OCI-LY7 (cell line): Measurements from ENCODE around the gene CCDC33. TPM values are rescaled to one million over a fixed set of nuclear protein-coding genes. Genes with fewer than 3 reads are reported as not detected.

Experiments
- BruUV-seq: library from RNA; stranded (reverse); fragments of 400-500 nt; replicated peaks from 2 replicates; lab custom pipeline; 2021; lab: Mats Ljungman, UMichigan
- CTCF ChIA-PET: fragments of 300-600 bp; sonication (Branson Sonifier 250); formaldehyde crosslinking; loops from one replicate; lab custom pipeline; 2022; ENCODE audit warnings: antibody characterized with exemption; ENCODE audit not compliant: unreplicated experiment; lab: Charles Lee
- POLR2A ChIA-PET: fragments of 300-600 bp; sonication (Branson Sonifier 250); formaldehyde crosslinking; loops from one replicate; lab custom pipeline; 2022; ENCODE audit warnings: antibody characterized with exemption; lab: Charles Lee
- DNase-seq: peaks from one replicate; pipeline ENCODE4 v3.0.0-alpha.2; 2015; ENCODE audit warnings: low spot score
- H2AFZ ChIP-seq: fragments of 200-600 bp; sonication (generic), shearing (Covaris generic); 2 replicates; pipeline ENCODE4 v1.6.1; 2014; ENCODE audit warnings: mild to moderate bottlenecking, antibody characterized with exemption, low read length, moderate library complexity
- H3K27ac ChIP-seq: fragments of 200-600 bp; sonication (generic); 2 replicates; pipeline ENCODE4 v1.5.1; 2014; ENCODE audit warnings: mixed run types, low read depth, mild to moderate bottlenecking, moderate library complexity, low read length, inconsistent platforms; ENCODE audit not compliant: poor library complexity, severe bottlenecking
- H3K36me3 ChIP-seq: fragments of 200-600 bp; sonication (generic); 2 replicates; pipeline ENCODE4 v1.6.1; 2014; ENCODE audit warnings: mild to moderate bottlenecking, antibody characterized with exemption, low read length, moderate library complexity, mixed read lengths; ENCODE audit not compliant: insufficient read depth
- H3K4me1 ChIP-seq: fragments of 200-600 bp; sonication (generic); 2 replicates; pipeline ENCODE4 v1.5.1; 2014; ENCODE audit warnings: mild to moderate bottlenecking, low read length; ENCODE audit not compliant: insufficient read depth, poor library complexity, severe bottlenecking
- H3K4me2 ChIP-seq: fragments of 200-600 bp; sonication (generic); 2 replicates; pipeline ENCODE4 v1.6.1; 2014; ENCODE audit warnings: mild to moderate bottlenecking, low read length
- H3K4me3 ChIP-seq: fragments of 200-600 bp; sonication (generic); 2 replicates; pipeline ENCODE4 v1.5.1; 2014; ENCODE audit warnings: mild to moderate bottlenecking, low read depth, low read length; ENCODE audit not compliant: poor library complexity, severe bottlenecking
- H3K79me2 ChIP-seq: fragments of 200-600 bp; sonication (generic); 2 replicates; pipeline ENCODE4 v1.6.1; 2016; ENCODE audit warnings: low read depth, mild to moderate bottlenecking, low read length, moderate library complexity, mixed read lengths; ENCODE audit not compliant: insufficient read depth
- H3K9me2 ChIP-seq: fragments of 200-600 bp; sonication (generic); 2 replicates; pipeline ENCODE4 v1.6.1; 2016; ENCODE audit warnings: mild to moderate bottlenecking, low read length, mixed read lengths; ENCODE audit not compliant: insufficient read depth
- H3K9me3 ChIP-seq: fragments of 200-600 bp; sonication (generic); 2 replicates; pipeline ENCODE4 v1.6.1; 2014; ENCODE audit warnings: mild to moderate bottlenecking, mixed run types, low read length, mixed read lengths
- H4K20me1 ChIP-seq: fragments of 200-600 bp; sonication (generic); 2 replicates; pipeline ENCODE4 v1.6.1; 2014; ENCODE audit warnings: mild to moderate bottlenecking, antibody characterized with exemption, low read length, moderate library complexity, mixed read lengths; ENCODE audit not compliant: insufficient read depth
- EZH2phosphoT487 ChIP-seq: fragments of 200-600 bp; sonication (generic); IDR thresholded peaks from 2 replicates; pipeline ENCODE4 v1.6.1; 2018; ENCODE audit warnings: low read depth, borderline replicate concordance, mild to moderate bottlenecking, mixed run types, antibody characterized with exemption, low read length, moderate library complexity, mixed read lengths
- intact Hi-C: fragments of 100-400 bp; cut with micrococcal nuclease; formaldehyde crosslinking; loops from one replicate; pipeline ENCODE4 v1.10.0; 2022; ENCODE audit not compliant: unreplicated experiment
- total RNA-seq, 2 experiments: library from RNA; depleted of rRNA in 1 of 2; stranded (reverse); fragments of >200 nt in 1 of 2; shearing (Covaris generic) in 1 of 2; gene quantifications; 2 replicates each; pipeline ENCODE4 v1.2.3, GENCODE V29; 2014 to 2022
- TF ChIP-seq, protein P1 (sequence below): fragments of 200-600 bp; sonication (generic); conservative IDR thresholded peaks from 2 replicates; pipeline ENCODE4 v1.5.1; 2014; ENCODE audit warnings: mild to moderate bottlenecking, antibody characterized with exemption, low read length, moderate library complexity, mixed read lengths

Gene CCDC33
- total RNA-seq, 2 experiments from 2014 or later, result not detected

DNA sequence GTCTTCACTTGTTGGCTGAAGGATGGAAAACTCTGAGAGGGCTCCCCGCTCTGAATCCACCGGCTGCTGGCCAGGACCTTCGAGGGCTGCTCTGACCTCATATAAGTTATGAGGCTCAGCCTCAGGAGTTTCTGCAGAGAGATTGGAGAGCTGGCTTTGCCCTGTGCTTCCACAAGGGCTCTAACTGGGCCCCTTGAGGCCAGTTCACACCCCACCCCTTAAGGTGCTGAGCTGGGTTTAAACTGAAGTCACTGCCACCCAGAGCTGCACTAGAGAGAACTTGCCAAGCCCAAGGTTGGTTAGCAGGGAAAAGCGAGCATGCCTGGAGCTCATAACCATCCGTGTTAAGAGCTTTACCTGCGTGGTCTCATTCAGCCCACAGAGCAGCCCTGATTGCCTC is 2.8 kb upstream of the CCDC33 start:
- H3K9me2 ChIP-seq, result no peaks in the 10 kb centered on the region
- no peaks in the 10 kb centered on the region for H3K36me3 ChIP-seq
- intact Hi-C loops, result no loop called here
- H4K20me1 ChIP-seq, result no peaks in the 10 kb centered on the region
- no peak overlapping the region for H3K4me2 ChIP-seq
- ChIA-PET POLR2A (no interaction called here), CTCF (no interaction called here)
- H3K27ac ChIP-seq, result no peak overlapping the region
- no peaks in the 10 kb centered on the region for H3K4me1 ChIP-seq
- no peak for TF ChIP-seq EZH2phosphoT487
- TF ChIP-seq, protein P1, sequence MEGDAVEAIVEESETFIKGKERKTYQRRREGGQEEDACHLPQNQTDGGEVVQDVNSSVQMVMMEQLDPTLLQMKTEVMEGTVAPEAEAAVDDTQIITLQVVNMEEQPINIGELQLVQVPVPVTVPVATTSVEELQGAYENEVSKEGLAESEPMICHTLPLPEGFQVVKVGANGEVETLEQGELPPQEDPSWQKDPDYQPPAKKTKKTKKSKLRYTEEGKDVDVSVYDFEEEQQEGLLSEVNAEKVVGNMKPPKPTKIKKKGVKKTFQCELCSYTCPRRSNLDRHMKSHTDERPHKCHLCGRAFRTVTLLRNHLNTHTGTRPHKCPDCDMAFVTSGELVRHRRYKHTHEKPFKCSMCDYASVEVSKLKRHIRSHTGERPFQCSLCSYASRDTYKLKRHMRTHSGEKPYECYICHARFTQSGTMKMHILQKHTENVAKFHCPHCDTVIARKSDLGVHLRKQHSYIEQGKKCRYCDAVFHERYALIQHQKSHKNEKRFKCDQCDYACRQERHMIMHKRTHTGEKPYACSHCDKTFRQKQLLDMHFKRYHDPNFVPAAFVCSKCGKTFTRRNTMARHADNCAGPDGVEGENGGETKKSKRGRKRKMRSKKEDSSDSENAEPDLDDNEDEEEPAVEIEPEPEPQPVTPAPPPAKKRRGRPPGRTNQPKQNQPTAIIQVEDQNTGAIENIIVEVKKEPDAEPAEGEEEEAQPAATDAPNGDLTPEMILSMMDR, result no peak
- BruUV-seq, result no TSS peak
- H3K9me3 ChIP-seq, result no peaks in the 10 kb centered on the region
- H2AFZ ChIP-seq, result no peak overlapping the region
- DNase-seq, result no peak
- H3K79me2 ChIP-seq, result no peaks in the 10 kb centered on the region
- H3K4me3 ChIP-seq, result no peak overlapping the region

DNA sequence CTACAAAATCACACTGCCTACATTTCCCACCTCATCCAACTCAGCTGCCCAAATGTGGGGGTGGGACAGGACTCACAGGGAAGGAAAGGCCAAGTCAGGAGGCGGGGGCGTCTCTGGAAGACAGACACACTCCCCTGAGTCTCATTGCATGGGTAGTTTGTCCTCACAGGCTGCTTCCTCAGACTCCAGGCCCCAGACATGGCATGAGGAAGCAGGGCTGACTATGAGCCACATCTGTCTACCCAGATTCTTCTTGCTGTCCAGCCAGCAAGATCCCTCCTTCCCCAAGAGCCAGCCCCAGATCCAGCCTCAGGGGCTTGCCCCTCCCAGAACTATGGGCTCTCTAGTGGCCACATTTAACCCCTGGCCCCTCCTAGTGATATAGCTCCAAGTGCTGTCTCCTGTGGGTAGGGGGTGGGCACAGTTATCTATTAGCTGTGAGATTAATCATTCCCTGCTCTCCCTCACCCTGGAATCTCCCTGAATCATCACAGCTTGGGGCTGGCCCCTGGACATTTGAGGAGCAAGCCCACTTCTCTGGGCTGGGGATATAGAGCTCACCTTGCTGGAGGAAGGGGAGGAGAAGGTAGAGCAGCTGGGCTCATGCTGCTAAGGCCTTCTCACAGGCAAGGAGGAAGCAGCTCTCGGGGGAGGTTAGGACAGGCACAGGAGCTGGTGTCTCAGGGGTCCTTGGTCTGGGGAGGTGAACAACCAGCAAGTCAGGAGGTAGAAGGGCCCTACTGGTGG is 2.1 kb upstream of the CCDC33 start:
- no peaks in the 10 kb centered on the region for H3K36me3 ChIP-seq
- H2AFZ ChIP-seq, result no peak overlapping the region
- no peak overlapping the region for H3K4me3 ChIP-seq
- no peak overlapping the region for H3K27ac ChIP-seq
- H3K4me2 ChIP-seq, result no peak overlapping the region
- H3K9me3 ChIP-seq, result no peaks in the 10 kb centered on the region
- CTCF ChIA-PET, result no interaction called here
- no peaks in the 10 kb centered on the region for H3K9me2 ChIP-seq
- no TSS peak for BruUV-seq
- H3K79me2 ChIP-seq, result no peaks in the 10 kb centered on the region
- POLR2A ChIA-PET, result no interaction called here
- intact Hi-C loops, result no loop called here
- DNase-seq, result no peak
- TF ChIP-seq, protein P1, result no peak
- no peak for TF ChIP-seq EZH2phosphoT487
- no peaks in the 10 kb centered on the region for H4K20me1 ChIP-seq
- H3K4me1 ChIP-seq, result no peaks in the 10 kb centered on the region

DNA sequence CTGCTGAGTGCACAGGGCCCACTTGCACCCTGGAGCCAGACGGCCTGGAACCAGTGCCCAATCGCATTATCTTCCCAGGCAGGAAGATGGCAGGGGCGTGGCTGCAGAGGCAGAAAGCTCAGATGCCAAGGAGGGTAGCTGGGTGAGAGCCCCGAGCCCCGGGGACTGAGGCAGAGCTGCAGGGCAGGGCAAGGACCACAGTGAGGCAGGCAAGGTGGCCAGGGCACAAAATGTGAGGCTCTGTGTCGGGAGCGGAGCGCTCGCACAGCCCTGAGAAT is 1.6 kb upstream of the CCDC33 start:
- no peak overlapping the region for H3K4me3 ChIP-seq
- intact Hi-C loops, result no loop called here
- no peaks in the 10 kb centered on the region for H4K20me1 ChIP-seq
- H3K9me3 ChIP-seq, result no peaks in the 10 kb centered on the region
- no peak overlapping the region for H2AFZ ChIP-seq
- no peak overlapping the region for H3K27ac ChIP-seq
- no peaks in the 10 kb centered on the region for H3K79me2 ChIP-seq
- CTCF ChIA-PET, result no interaction called here
- H3K4me2 ChIP-seq, result no peak overlapping the region
- H3K9me2 ChIP-seq, result no peaks in the 10 kb centered on the region
- no peaks in the 10 kb centered on the region for H3K36me3 ChIP-seq
- POLR2A ChIA-PET, result no interaction called here
- DNase-seq, result no peak
- TF ChIP-seq, protein P1, result no peak
- TF ChIP-seq EZH2phosphoT487, result no peak
- H3K4me1 ChIP-seq, result no peaks in the 10 kb centered on the region
- no TSS peak for BruUV-seq
